Measurements from ENCODE around the gene MRGPRE. TPM values are rescaled to one million over a fixed set of nuclear protein-coding genes. Genes with fewer than 3 reads are reported as not detected.

MRGPRE gene
- total RNA-seq, 6 experiments from 2014 or later: not detected

GRCh38 chr11:3181725-3182461, 50.3 kb downstream of the MRGPRE start:
- no peak for DNase-seq
- Mint-ChIP-seq H3K27ac (no peak overlapping the region), H3K9me3 (peaks cover 1% of the 10 kb centered on the region), H3K27me3 (ENCODE audit: insufficient read depth) (peaks cover 29% of the 10 kb centered on the region), H3K36me3 (ENCODE audit: low read depth) (peaks cover under 1% of the 10 kb centered on the region), H3K4me3 (no peak overlapping the region), H3K4me1 (ENCODE audit: low read depth) (peaks cover 10% of the 10 kb centered on the region; the same call in 1 of the 2 replicates)
- TF ChIP-seq, protein P1, sequence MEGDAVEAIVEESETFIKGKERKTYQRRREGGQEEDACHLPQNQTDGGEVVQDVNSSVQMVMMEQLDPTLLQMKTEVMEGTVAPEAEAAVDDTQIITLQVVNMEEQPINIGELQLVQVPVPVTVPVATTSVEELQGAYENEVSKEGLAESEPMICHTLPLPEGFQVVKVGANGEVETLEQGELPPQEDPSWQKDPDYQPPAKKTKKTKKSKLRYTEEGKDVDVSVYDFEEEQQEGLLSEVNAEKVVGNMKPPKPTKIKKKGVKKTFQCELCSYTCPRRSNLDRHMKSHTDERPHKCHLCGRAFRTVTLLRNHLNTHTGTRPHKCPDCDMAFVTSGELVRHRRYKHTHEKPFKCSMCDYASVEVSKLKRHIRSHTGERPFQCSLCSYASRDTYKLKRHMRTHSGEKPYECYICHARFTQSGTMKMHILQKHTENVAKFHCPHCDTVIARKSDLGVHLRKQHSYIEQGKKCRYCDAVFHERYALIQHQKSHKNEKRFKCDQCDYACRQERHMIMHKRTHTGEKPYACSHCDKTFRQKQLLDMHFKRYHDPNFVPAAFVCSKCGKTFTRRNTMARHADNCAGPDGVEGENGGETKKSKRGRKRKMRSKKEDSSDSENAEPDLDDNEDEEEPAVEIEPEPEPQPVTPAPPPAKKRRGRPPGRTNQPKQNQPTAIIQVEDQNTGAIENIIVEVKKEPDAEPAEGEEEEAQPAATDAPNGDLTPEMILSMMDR (IDR thresholded peaks at IDR 0.05): no peak

- H3K36me3 Mint-ChIP-seq (ENCODE audit: low read depth): peaks cover 7% of the 10 kb centered on the region
- TF ChIP-seq, protein P1 (IDR thresholded peaks at IDR 0.05): no peak
- peaks cover 10% of the 10 kb centered on the region; the same call in 1 of the 2 replicates for H3K4me1 Mint-ChIP-seq (ENCODE audit: low read depth)
- H3K27me3 Mint-ChIP-seq (ENCODE audit: insufficient read depth): peaks cover 22% of the 10 kb centered on the region
- DNase-seq: no peak
- peaks cover 11% of the 10 kb centered on the region for H3K9me3 Mint-ChIP-seq
- no peak overlapping the region for H3K4me3 Mint-ChIP-seq
- no peak overlapping the region for H3K27ac Mint-ChIP-seq
Measured at GRCh38 chr11:3180869-3181268, 51.3 kb downstream of the MRGPRE start.

- H3K27me3 Mint-ChIP-seq (ENCODE audit: insufficient read depth): peaks cover 8% of the 10 kb centered on the region
- peaks cover 10% of the 10 kb centered on the region; the same call in 1 of the 2 replicates for H3K4me1 Mint-ChIP-seq (ENCODE audit: low read depth)
- H3K4me3 Mint-ChIP-seq: no peak overlapping the region
- peaks cover 16% of the 10 kb centered on the region for H3K9me3 Mint-ChIP-seq
- peak; percentile 11 for DNase-seq
- TF ChIP-seq, protein P1 (IDR thresholded peaks at IDR 0.05): no peak
- H3K27ac Mint-ChIP-seq: peak overlapping the region; percentile 50; the same call in 1 of the 2 replicates
- H3K36me3 Mint-ChIP-seq (ENCODE audit: low read depth): peaks cover 11% of the 10 kb centered on the region
Measured at GRCh38 chr11:3178349-3178748, 53.9 kb downstream of the MRGPRE start.

GRCh38 chr11:3177931-3178330, 54.3 kb downstream of the MRGPRE start:
- TF ChIP-seq, protein P1 (IDR thresholded peaks at IDR 0.05): no peak
- DNase-seq: peak; percentile 46
- peak overlapping the region; percentile 50; the same call in 1 of the 2 replicates for H3K27ac Mint-ChIP-seq
- H3K4me3 Mint-ChIP-seq: no peak overlapping the region
- H3K36me3 Mint-ChIP-seq (ENCODE audit: low read depth): peaks cover 11% of the 10 kb centered on the region
- peaks cover 16% of the 10 kb centered on the region for H3K9me3 Mint-ChIP-seq
- H3K27me3 Mint-ChIP-seq (ENCODE audit: insufficient read depth): peaks cover 8% of the 10 kb centered on the region
- H3K4me1 Mint-ChIP-seq (ENCODE audit: low read depth): peaks cover 10% of the 10 kb centered on the region; the same call in 1 of the 2 replicates

Other genes with a start within 250 kb of the MRGPRE start
- gene NAP1L4, start 240.1 kb downstream of the MRGPRE start, total RNA-seq (2021; fragmentation: NEBNext Ultra II Directional; extraction: Animal tissue kit (Norgen Biotek cat#: 25700)): 100 to 1,000 TPM; 109 to 140 (median 131) TPM
- 10 to 100 TPM; 51.2 to 64.3 (median 56.1) TPM for gene CARS1, start 175.0 kb downstream of the MRGPRE start, total RNA-seq (2021; fragmentation: NEBNext Ultra II Directional; extraction: Animal tissue kit (Norgen Biotek cat#: 25700))
- 10 to 100 TPM; 32.6 to 42.6 (median 36.7) TPM for gene OSBPL5, start 67.1 kb downstream of the MRGPRE start, total RNA-seq (2021; fragmentation: NEBNext Ultra II Directional; extraction: Animal tissue kit (Norgen Biotek cat#: 25700))
- not detected for gene MRGPRG, start 13.6 kb downstream of the MRGPRE start, total RNA-seq (2021; fragmentation: NEBNext Ultra II Directional; extraction: Animal tissue kit (Norgen Biotek cat#: 25700))
- 10 to 100 TPM; 16.9 to 22.4 (median 18.4) TPM for gene ZNF195, start 146.7 kb upstream of the MRGPRE start, total RNA-seq (2021; fragmentation: NEBNext Ultra II Directional; extraction: Animal tissue kit (Norgen Biotek cat#: 25700))